Caco-2 (cell line): Measurements from ENCODE around the gene TNFRSF25. TPM values are rescaled to one million over a fixed set of nuclear protein-coding genes. Genes with fewer than 3 reads are reported as not detected.
"Not testable (repeated sequence)": the region's sequence is repeated elsewhere in the genome, so short reads cannot be mapped to it uniquely, and the experiment has no call there.

Experiments used
- BruUV-seq: library from RNA; stranded (reverse); fragments of 400-500 nt; replicated peaks from 2 replicates; lab custom pipeline; 2021; lab: Mats Ljungman, UMichigan
- CTCF ChIA-PET: fragments of 300-600 bp; sonication (Branson Sonifier 250); formaldehyde crosslinking; loops from one replicate; lab custom pipeline; 2022; ENCODE audit warnings: antibody characterized with exemption; lab: Charles Lee
- POLR2A ChIA-PET: fragments of 300-600 bp; sonication (Branson Sonifier 250); formaldehyde crosslinking; loops from one replicate; lab custom pipeline; 2022; ENCODE audit warnings: antibody characterized with exemption; lab: Charles Lee
- DNase-seq, 2 experiments: peaks; one replicate each; pipeline versions ENCODE4 v3.0.0 to v3.0.0-alpha.2; 2020 to 2022
- H3K27me3 ChIP-seq: replicated peaks from 2 replicates; pipeline ENCODE4 v1.6.0; 2011; ENCODE audit warnings: low read length; ENCODE audit not compliant: control insufficient read depth, insufficient read depth
- H3K36me3 ChIP-seq: 2 replicates; pipeline ENCODE4 v1.5.1; 2011; ENCODE audit warnings: low read length; ENCODE audit not compliant: control insufficient read depth, insufficient read depth
- H3K4me1 ChIP-seq: fragments of 250-450 bp; sonication (Bioruptor Pico); 2 replicates; pipeline ENCODE4 v1.5.1; 2020; ENCODE audit warnings: mild to moderate bottlenecking
- H3K4me3 ChIP-seq: 2 replicates; pipeline ENCODE4 v1.5.1; 2011; ENCODE audit warnings: low read depth, mild to moderate bottlenecking, control low read depth, low read length
- H3K9me3 ChIP-seq: fragments of 250-450 bp; sonication (Bioruptor Pico); 2 replicates; pipeline ENCODE4 v1.5.1; 2020; ENCODE audit warnings: mild to moderate bottlenecking, moderate library complexity
- H3K27ac Mint-ChIP-seq: one replicate; pipeline ENCODE4 v1.8.0; 2022; ENCODE audit warnings: mixed read lengths; ENCODE audit not compliant: unreplicated experiment
- H3K27me3 Mint-ChIP-seq: one replicate; pipeline ENCODE4 v1.8.0; 2022; ENCODE audit warnings: mixed read lengths; ENCODE audit not compliant: insufficient read depth, unreplicated experiment
- H3K36me3 Mint-ChIP-seq: one replicate; pipeline ENCODE4 v1.8.0; 2022; ENCODE audit warnings: mild to moderate bottlenecking, mixed read lengths; ENCODE audit not compliant: insufficient read depth, unreplicated experiment
- H3K4me1 Mint-ChIP-seq: one replicate; pipeline ENCODE4 v1.8.0; 2022; ENCODE audit warnings: low read depth, mixed read lengths; ENCODE audit not compliant: unreplicated experiment
- H3K4me3 Mint-ChIP-seq: one replicate; pipeline ENCODE4 v1.8.0; 2022; ENCODE audit warnings: mild to moderate bottlenecking, moderate library complexity, mixed read lengths; ENCODE audit not compliant: unreplicated experiment
- H3K9me3 Mint-ChIP-seq: one replicate; pipeline ENCODE4 v1.8.0; 2022; ENCODE audit warnings: mixed read lengths; ENCODE audit not compliant: unreplicated experiment
- CTCF ChIP-seq, 2 experiments: fragments of 200-600 bp in 1 of 2; IDR thresholded peaks; 1 replicate in 1 of 2; 2 replicates in 1 of 2; pipeline versions ENCODE4 v1.5.1 to v1.8.0; 2011 to 2022; ENCODE audit warnings: antibody characterized with exemption in 1 of 2, control low read depth in 1 of 2, inconsistent platforms in 1 of 2, low read depth in 1 of 2, low read length in 1 of 2, mild to moderate bottlenecking in 1 of 2, moderate library complexity in 1 of 2; ENCODE audit not compliant: insufficient read depth in 1 of 2, severe bottlenecking in 1 of 2, unreplicated experiment in 1 of 2
- intact Hi-C: fragments of 100-400 bp; cut with micrococcal nuclease; formaldehyde crosslinking; loops from one replicate; pipeline ENCODE4 v1.10.0; 2022; ENCODE audit not compliant: unreplicated experiment
- total RNA-seq: library from RNA; stranded (reverse); gene quantifications from 2 replicates; pipeline ENCODE4 v1.2.3, GENCODE V29; 2022

TNFRSF25 gene
- total RNA-seq, 1 experiment from 2014 or later: 16.3 TPM

GRCh38 chr1:6459850-6460265 lies 6.1 kb downstream of the TNFRSF25 start:
- no peaks in the 10 kb centered on the region for H3K9me3 ChIP-seq
- no peaks in the 10 kb centered on the region for H3K4me1 ChIP-seq
- Mint-ChIP-seq H3K27ac (no peak overlapping the region), H3K36me3 (peaks cover 12% of the 10 kb centered on the region), H3K27me3 (no peaks in the 10 kb centered on the region), H3K9me3 (no peaks in the 10 kb centered on the region), H3K4me1 (no peaks in the 10 kb centered on the region), H3K4me3 (no peak overlapping the region)
- POLR2A ChIA-PET: no interaction called here
- no TSS peak for BruUV-seq
- no peak for TF ChIP-seq CTCF (IDR thresholded peaks at IDR 0.05; ENCODE audit: insufficient read depth in 1 of 2, low read depth in 1 of 2, low read length in 1 of 2, severe bottlenecking in 1 of 2, unreplicated experiment in 1 of 2)
- no peaks in the 10 kb centered on the region for H3K27me3 ChIP-seq
- peaks cover 1% of the 10 kb centered on the region; the same call in 1 of the 2 replicates for H3K36me3 ChIP-seq
- CTCF ChIA-PET: no interaction called here
- H3K4me3 ChIP-seq: no peak overlapping the region
- DNase-seq: no peak
- intact Hi-C loops: no loop called here

GRCh38 chr1:6456800-6457466 lies 9.0 kb downstream of the TNFRSF25 start:
- ChIA-PET CTCF (interaction anchor here (0.6 kb wide), 2 partner anchors 56 to 100 kb away, joined by 3 to 5 read pairs; no protein-coding TSS in a partner anchor), POLR2A (no interaction called here)
- Mint-ChIP-seq H3K27me3 (no peaks in the 10 kb centered on the region), H3K9me3 (no peaks in the 10 kb centered on the region), H3K36me3 (peaks cover 5% of the 10 kb centered on the region), H3K4me1 (no peaks in the 10 kb centered on the region), H3K27ac (no peak overlapping the region), H3K4me3 (no peak overlapping the region)
- no peak overlapping the region for H3K4me3 ChIP-seq
- no peaks in the 10 kb centered on the region for H3K9me3 ChIP-seq
- no peaks in the 10 kb centered on the region for H3K36me3 ChIP-seq
- H3K4me1 ChIP-seq: no peaks in the 10 kb centered on the region
- no peak for TF ChIP-seq CTCF (IDR thresholded peaks at IDR 0.05; ENCODE audit: insufficient read depth in 1 of 2, low read depth in 1 of 2, low read length in 1 of 2, severe bottlenecking in 1 of 2, unreplicated experiment in 1 of 2)
- no peaks in the 10 kb centered on the region for H3K27me3 ChIP-seq
- intact Hi-C loops: no loop called here
- no peak for DNase-seq
- BruUV-seq: no TSS peak

GRCh38 chr1:6455752-6456520 lies 10.0 kb downstream of the TNFRSF25 start:
- H3K4me1 Mint-ChIP-seq, H3K4me3 ChIP-seq, H3K9me3 ChIP-seq, H3K9me3 Mint-ChIP-seq, POLR2A ChIA-PET, H3K4me3 Mint-ChIP-seq, DNase-seq, H3K27me3 ChIP-seq, intact Hi-C loops, H3K4me1 ChIP-seq, H3K36me3 ChIP-seq, BruUV-seq, H3K27ac Mint-ChIP-seq, H3K36me3 Mint-ChIP-seq, H3K27me3 Mint-ChIP-seq: not testable (repeated sequence)
- CTCF ChIA-PET: interaction anchor here (0.6 kb wide), 1 partner anchor 55 kb away, joined by 3 read pairs; no protein-coding TSS in a partner anchor
